ENCODE measurements around the gene ITGB2.

ITGB2 gene

DNA sequence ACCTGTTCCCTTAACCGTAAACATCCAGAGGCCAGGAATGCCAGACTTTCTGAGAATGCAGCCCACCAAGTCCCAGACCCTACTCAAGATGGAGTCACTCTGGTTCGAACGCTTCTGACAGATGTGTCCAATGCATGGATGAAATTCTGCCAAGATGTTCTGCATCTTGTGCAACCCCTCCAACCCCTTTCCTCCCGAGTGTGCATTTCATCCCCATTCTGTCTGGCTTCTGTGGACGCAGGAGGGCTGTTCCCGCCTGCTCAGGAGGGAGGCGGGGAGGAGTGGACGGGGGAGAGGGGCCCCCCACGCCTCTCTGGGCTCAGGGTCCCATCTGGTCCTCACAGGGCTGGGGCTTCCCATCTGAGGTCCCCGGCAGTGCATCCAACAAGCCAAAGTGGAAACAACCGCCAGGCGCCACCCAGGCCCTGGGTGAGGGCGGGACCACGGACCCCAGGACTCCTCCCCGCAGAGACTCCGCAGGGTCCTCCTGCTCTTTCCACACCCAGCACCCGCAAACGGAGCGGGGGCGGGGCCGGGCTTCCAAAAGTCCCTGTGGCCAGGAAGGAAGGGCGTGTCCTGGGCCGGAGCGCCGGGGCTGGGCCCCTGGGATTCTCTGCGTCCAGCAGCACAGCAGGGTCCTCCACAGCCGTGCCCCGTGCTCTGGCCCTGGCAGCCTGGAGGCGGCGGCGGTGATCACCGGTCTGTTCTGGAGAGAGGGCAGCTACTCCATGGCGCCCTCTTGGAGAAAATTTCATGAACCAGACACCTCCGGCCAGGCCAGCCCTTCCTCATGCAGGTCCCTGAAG lies 75.1 kb downstream of the ITGB2 start:
- no peak for FAIRE-seq

GRCh38 chr21:44844256-44844655 lies 76.4 kb downstream of the ITGB2 start:
- no peak for FAIRE-seq

DNA sequence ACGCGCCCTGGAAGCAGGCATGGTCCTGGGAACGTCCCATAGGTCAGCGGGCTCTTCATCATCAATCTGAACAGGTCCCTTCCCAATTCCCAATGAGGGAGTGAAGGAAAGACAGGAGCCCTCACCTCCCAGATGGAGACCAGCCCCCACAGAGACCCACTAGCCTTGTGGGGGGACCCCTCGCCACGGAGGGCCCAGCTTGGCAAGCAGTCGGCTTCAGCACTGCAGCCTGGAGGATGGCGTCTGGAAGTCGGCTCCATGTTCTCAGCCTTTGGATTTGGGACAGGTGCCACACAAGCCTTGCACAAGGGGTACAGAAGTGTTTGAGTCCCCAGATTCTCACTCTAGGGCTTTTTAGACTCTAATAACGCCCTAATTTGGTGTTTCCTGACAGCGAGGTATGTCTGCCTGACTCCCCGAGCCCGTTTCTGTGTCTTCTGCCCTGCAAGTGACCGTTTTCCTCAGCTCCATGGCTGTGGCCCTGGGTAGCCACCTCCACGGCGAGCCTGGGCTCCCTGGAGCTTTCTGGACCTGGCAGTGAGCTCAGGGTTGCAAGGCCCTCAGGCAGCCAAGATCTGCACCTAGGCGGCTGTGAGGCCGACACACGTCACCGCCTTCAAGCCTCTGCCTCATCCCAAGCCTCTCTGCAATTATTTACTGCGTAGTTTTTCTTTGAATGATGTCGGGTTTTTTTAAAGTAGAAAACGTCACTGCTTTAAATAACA lies 77.8 kb downstream of the ITGB2 start:
- no peak for FAIRE-seq

DNA sequence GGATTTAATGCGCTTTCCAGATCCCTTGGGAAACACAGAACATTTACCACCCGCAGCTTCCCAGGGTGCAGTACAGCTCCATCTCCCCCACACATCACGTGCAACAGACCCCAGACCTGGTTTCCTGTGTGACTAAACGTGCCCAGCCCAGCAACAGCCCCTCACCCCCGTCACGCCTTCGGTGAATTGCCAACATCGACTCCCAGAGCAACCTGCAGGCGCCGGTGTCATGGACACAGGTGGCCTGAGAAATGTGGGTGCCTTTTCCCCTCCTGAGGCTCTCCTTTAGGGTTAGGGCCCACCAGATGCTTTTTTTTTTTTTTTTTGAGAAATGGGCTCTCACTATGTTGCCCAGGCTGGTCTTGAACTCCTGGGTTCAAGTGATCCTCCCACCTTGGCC lies 78.6 kb downstream of the ITGB2 start:
- no peak for FAIRE-seq

DNA sequence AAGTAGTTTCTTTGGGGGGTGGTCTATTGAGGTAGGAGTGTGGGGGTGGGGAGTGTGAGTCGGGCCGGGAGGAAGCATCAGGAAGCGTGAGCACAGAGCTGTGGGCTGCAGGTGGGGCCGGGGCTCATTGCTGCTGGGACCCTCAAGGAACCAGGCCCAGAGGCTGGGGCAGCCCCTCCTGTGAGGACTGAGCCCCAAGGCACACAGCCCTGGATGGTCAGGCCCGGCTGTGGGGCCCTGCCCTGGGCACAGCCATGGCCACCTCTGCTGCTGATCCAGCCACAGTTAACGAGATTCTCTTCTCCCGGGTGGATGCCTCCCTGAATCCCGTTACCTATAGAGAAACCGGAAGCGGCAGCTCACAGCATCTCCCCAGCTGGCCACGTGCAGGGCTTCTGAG lies 79.9 kb downstream of the ITGB2 start:
- no peak for FAIRE-seq

- FAIRE-seq: no peak
Observed at GRCh38 chr21:44838951-44839350, 81.7 kb downstream of the ITGB2 start.

DNA sequence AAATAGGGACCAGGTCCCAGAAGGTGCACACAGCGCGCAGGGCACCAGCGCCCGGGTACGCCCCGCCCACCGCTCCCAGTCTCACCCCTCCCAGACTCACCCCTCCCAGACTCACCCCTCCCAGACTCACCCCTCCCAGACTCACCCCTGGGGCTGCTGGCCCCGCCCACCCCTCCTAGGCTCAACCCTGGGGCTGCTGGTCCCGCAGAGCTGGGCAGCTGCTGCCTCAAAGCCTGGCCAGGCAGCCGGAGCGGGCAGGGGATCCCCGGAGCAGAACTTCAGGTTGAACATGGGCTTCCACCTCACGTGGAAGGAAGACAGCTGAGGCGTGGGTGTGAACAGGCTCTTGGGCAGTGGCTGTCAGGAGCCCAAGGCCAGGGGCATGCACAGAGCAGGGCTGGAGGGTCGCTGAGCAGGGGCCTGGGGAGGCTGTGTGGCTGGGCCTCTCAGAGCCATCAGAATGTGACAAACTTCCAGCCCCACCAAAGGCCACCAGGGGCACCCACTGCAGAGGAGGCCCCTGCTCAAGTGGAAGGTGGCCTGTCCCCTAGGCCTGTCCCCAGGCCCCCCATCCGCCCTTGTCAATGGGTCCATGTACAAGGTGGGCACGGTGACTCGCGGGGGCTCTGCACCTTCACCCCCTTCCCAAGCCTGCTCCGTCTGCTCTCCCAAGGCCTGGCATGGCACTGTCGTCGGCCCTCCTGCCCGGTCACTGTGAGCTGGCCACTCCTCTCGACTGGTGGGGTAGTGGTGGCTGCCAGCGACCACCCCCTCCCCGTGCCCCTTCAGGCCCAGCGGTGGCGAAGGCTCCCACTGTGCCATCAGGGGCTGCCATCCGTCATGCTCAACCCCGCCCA lies 82.4 kb downstream of the ITGB2 start:
- FAIRE-seq: no peak

GRCh38 chr21:44837537-44837936 lies 83.2 kb downstream of the ITGB2 start:
- no peak for FAIRE-seq

- no peak for FAIRE-seq
Observed at GRCh38 chr21:44836666-44837471, 83.8 kb downstream of the ITGB2 start.

- FAIRE-seq: no peak
Observed at GRCh38 chr21:44836349-44836665, 84.4 kb downstream of the ITGB2 start.

Data from colon (tissue), 2 donors.